ENCODE measurements around the gene MEI1.

Gene MEI1

DNA sequence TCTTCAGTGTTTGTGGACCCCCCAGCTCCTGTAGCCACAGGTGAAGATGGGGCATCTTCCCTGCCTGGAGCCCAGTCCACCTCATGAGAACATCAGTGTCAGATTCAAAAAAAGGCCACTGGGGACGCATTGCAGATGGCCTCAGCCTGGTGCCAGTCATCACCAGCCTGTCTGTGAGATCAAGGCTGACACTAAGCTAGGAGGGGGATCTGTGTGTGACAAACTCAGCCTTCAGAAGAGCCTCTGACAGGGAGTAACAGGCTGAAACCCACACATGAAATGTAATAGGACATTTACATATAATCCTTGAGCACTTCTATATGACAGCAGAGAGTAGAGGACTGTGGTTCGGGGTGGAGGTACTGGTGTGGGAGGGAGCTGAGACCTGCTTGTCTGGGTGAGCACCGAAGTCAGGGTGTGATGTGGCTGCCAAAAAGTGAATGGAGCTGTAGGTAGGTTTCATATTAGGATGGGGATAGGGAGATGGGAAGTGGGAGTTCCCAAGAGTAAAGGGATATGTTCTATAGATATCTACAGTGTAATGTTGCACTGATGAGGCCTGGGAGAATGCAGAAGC lies 80.7 kb downstream of the MEI1 start:
- TF ChIP-seq, protein P1, sequence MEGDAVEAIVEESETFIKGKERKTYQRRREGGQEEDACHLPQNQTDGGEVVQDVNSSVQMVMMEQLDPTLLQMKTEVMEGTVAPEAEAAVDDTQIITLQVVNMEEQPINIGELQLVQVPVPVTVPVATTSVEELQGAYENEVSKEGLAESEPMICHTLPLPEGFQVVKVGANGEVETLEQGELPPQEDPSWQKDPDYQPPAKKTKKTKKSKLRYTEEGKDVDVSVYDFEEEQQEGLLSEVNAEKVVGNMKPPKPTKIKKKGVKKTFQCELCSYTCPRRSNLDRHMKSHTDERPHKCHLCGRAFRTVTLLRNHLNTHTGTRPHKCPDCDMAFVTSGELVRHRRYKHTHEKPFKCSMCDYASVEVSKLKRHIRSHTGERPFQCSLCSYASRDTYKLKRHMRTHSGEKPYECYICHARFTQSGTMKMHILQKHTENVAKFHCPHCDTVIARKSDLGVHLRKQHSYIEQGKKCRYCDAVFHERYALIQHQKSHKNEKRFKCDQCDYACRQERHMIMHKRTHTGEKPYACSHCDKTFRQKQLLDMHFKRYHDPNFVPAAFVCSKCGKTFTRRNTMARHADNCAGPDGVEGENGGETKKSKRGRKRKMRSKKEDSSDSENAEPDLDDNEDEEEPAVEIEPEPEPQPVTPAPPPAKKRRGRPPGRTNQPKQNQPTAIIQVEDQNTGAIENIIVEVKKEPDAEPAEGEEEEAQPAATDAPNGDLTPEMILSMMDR (IDR thresholded peaks at IDR 0.05; ENCODE audit: borderline replicate concordance, control extremely low read depth, extremely low read depth, insufficient read depth, missing control alignments) = no peak
- in situ Hi-C loops (cut with MboI; ENCODE audit: low sequenced_read_pairs, unreplicated experiment) = no loop called here
- DNase-seq (ENCODE audit: low spot score) = no peak

DNA sequence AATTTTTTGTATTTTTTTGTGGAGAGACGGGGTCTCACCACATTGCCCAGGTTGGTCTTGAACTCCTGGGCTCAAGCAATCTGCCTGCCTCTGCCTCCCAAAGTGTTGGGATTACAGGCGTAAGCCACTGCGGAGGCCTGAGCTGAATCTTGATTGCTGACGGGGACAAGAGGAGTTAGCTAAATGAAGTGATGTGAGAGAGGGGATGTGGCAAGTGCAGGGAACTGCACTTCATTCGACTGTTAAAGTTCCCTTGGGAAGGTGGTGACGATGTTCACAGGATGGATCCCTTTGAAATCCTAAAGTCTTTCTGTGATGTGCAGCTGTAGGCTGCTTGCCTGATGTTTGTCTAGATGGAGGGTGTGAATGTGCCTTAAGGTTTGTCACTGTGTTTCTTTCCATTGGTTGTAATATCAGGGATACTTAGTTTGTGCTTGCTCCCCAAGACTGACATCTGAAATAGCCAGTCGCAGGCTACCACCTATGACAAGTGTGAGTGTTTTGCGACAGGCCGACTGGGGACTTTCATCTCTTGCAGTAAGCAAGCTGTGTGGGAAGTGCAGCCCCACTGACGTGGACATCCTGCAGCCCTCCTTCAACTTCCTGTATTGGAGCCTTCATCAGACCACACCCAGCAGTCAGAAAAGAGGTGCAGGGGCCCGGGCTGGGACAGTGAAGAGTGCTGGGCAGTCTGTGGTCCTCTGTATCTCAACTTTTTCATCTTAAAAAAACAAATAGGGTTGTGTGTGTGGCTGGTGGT lies 81.6 kb downstream of the MEI1 start:
- TF ChIP-seq, protein P1 (IDR thresholded peaks at IDR 0.05; ENCODE audit: borderline replicate concordance, control extremely low read depth, extremely low read depth, insufficient read depth, missing control alignments) = no peak
- in situ Hi-C loops (cut with MboI; ENCODE audit: low sequenced_read_pairs, unreplicated experiment) = no loop called here
- peak; percentile 88 for DNase-seq (ENCODE audit: low spot score)

DNA sequence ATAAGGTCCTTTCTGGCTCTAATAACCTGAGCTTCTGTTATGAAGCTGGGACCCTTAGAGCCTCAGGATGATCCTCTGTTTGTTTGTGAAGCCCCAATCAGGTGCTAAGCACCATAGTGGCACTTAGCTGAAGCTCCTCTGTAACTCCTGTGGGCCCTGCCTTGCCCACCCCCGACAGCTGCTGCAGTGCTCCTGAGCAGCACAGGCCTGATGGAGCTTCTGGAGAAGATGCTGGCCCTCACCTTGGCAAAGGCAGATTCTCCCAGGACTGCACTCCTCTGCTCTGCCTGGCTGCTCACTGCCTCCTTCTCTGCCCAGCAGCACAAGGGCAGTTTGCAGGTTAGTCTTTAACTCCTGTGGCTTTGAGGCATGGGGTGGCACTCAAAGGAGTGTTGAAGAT lies 82.2 kb downstream of the MEI1 start:
- DNase-seq (ENCODE audit: low spot score) = no peak
- in situ Hi-C loops (cut with MboI; ENCODE audit: low sequenced_read_pairs, unreplicated experiment) = no loop called here

DNA sequence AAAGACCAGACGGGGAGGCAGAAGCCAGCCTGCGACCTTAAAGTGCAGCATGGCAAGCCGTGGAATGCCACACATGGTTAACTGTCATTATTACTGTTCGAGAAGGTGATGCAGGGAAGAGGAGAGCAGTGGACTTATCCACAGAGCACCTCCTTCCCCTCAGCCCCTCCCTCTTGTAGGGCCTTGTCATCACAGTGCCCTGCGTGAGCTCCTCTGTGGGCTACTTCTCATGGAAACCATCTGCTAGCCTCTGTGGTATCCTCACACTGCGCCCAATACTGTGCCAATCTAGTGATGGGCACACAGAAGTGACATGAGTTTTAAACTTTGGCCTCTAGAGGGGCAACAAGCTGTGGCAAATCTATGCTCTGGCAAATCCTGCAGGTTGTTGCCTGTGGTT lies 83.0 kb downstream of the MEI1 start:
- in situ Hi-C loops (cut with MboI; ENCODE audit: low sequenced_read_pairs, unreplicated experiment) = no loop called here
- DNase-seq (ENCODE audit: low spot score) = no peak

More for the DNA sequence above, 82.2 kb downstream of the MEI1 start:
- TF ChIP-seq, protein P1 (IDR thresholded peaks at IDR 0.05; ENCODE audit: borderline replicate concordance, control extremely low read depth, extremely low read depth, insufficient read depth, missing control alignments) = no peak

DNA sequence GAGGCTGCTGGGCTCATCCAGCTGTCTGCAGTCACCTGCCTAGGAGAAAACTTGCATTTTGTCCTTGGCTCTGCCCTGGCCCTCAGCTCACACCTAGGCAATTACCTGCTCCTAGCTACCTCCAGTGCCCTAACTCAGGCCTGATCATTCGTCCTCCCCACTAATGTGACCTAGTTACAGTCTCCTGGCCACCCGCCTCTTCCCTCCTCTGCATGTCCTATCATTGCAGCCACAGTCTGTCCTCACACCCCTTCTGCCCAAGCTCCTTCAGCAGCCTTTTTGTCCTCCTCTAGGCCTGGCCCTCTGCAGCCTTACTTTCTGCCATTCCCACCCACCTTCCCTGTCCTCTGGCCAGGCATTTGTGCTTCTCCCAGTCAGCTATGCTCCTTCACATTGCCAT lies 83.4 kb downstream of the MEI1 start:
- no peak for DNase-seq (ENCODE audit: low spot score)
- TF ChIP-seq, protein P1 (IDR thresholded peaks at IDR 0.05; ENCODE audit: borderline replicate concordance, control extremely low read depth, extremely low read depth, insufficient read depth, missing control alignments) = no peak
- in situ Hi-C loops (cut with MboI; ENCODE audit: low sequenced_read_pairs, unreplicated experiment) = no loop called here

More for the DNA sequence above, 83.0 kb downstream of the MEI1 start:
- TF ChIP-seq, protein P1 (IDR thresholded peaks at IDR 0.05; ENCODE audit: borderline replicate concordance, control extremely low read depth, extremely low read depth, insufficient read depth, missing control alignments) = no peak

DNA sequence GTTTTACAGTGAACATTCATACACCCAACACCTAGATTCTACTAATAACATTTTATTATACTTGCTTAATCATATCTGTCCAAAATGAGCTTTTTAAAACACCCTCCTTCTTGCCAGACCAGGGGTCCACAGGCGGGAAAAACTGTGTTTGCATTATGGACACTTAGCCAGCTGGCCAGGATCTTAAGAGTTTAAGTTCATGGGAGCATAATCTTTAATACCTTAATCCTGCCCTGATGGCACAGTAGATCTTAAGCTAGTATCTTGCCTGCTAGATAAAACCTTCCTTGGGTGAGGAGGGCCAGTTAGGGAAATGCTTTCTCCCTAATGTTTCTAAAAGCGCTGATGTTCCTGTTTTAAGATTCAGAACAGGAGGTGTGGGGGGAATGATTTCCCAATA lies 88.0 kb downstream of the MEI1 start:
- DNase-seq (ENCODE audit: low spot score) = no peak
- in situ Hi-C loops (cut with MboI; ENCODE audit: low sequenced_read_pairs, unreplicated experiment) = no loop called here
- TF ChIP-seq, protein P1 (IDR thresholded peaks at IDR 0.05; ENCODE audit: borderline replicate concordance, control extremely low read depth, extremely low read depth, insufficient read depth, missing control alignments) = no peak

Data from GM13976 (cell line).